Activated T-helper 1 cell treated with anti-CD3 and anti-CD28 coated beads, Interleukin-12 subunit alpha, Interleukin-12 subunit beta, Interleukin-2, Interleukin-4 antibody, amounts not matched to agents 30 ng/mL and 10 ng/mL and 1 ng/mL, durations not matched to agents 14 hours and 24 hours and 36 hours (primary cell): Measurements from ENCODE around the gene POU2F3. TPM values are rescaled to one million over a fixed set of nuclear protein-coding genes. Genes with fewer than 3 reads are reported as not detected.

Experiments used
- total RNA-seq: library from RNA; stranded (reverse); gene quantifications from 2 replicates; pipeline ENCODE4 v1.2.3, GENCODE V29; 2022

The POU2F3 gene
- total RNA-seq, 1 donor from 2014 or later: 0.36 TPM

Other genes with a start within 250 kb of the POU2F3 start
- not detected in 2 replicates for gene TRIM29, start 102.0 kb upstream of the POU2F3 start, total RNA-seq
- 6.7 and 7.3 TPM in 2 replicates for gene OAF, start 29.1 kb upstream of the POU2F3 start, total RNA-seq
- gene TLCD5, start 85.2 kb downstream of the POU2F3 start, total RNA-seq: 1.2 and 1.7 TPM in 2 replicates
- gene ARHGEF12, start 96.3 kb downstream of the POU2F3 start, total RNA-seq: 25.7 and 26.0 TPM in 2 replicates